ENCODE measurements around the gene THOC6. TPM values are rescaled to one million over a fixed set of nuclear protein-coding genes. Genes with fewer than 3 reads are reported as not detected.
"Not testable (repeated sequence)": the region's sequence is repeated elsewhere in the genome, so short reads cannot be mapped to it uniquely, and the experiment has no call there.

The THOC6 gene
- total RNA-seq, 1 experiment from 2014 or later = 118 TPM

DNA sequence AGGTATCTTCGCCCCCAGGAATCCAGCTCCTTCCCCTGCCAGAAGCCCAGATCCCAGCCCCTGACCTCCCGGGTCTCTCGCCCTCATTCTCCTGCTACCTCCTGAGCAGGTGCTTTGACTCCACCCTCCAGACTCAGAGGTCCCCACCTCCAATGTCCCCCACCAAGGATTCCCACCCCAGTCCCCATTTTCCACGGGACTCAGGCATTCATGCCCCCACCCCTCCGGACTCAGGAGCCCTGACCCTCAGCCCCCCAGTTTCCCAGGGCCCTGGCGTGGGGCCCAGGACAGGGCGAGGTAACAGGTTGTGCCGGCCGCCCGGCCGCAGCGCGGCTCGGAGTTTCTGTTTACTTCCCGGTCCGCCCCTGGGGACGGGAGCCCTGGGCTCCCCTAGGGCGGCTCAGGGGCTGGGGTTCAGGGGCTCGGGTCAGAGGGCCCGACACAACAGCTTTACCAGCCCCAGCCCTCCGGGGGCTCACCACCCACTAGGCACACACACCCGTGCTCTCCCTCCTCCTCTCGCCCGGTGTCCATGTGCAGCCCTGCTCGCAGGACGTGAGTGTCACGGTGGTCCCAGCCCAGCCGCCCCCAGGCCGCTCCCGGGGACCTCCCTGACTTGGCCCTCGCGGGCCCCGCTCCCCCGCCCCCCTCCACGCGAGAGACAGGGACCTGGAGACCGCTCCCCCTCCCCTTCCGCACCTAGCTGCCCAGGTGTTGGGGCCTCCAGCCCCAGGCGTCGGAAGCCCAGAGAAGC is 12.3 kb downstream of the THOC6 start:
- no peak overlapping the region for H3K4me3 ChIP-seq
- peaks cover 68% of the 10 kb centered on the region for H3K27me3 ChIP-seq
- no peaks in the 10 kb centered on the region for H3K9me3 ChIP-seq
- no peaks in the 10 kb centered on the region for H3K36me3 ChIP-seq
- DNase-seq = no peak

DNA sequence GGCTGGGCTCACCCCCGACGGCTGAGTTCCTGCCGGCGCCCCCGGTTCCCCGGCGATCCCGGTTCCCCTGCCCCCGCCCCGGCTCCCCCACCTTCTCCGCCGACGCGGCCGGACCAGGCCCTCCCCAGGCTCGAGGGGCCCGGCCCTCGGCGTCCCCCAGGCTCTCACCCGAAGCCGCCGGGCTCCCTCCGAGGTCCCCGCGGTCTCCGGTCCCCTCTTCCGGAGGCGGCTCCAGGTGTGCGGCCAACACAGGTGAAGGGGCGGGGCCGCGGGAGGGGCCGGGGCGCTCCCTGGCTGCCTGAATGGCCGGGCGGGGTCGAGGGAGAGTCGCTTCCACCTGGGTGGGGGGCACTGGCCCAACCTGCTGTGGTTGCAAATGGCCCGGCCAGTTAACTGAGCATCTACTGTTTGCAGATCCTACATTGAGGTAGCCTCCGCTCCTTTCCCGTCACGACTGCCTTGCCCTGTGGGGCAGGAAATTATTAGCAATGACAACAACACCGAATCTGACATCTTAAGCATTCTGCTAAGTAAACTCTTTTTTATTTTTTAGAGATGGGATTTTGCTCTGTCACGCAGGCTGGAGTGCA is 13.0 kb downstream of the THOC6 start, which contains the start of gene BICDL2:
TSS of gene BICDL2 (minus strand) at position 219 of the 590 bp plus-strand sequence. CDS start 1,448 bp downstream, outside the sequence.
- H3K4me3 ChIP-seq = no peak within 1 kb of the TSS

GRCh38 chr16:3038256-3038655 is 14.4 kb downstream of the THOC6 start:
- H3K27me3 ChIP-seq = peaks cover 53% of the 10 kb centered on the region
- H3K9me3 ChIP-seq = no peaks in the 10 kb centered on the region
- no peak overlapping the region for H3K4me3 ChIP-seq
- DNase-seq = no peak
- H3K36me3 ChIP-seq = no peaks in the 10 kb centered on the region

More for the DNA sequence above, 13.0 kb downstream of the THOC6 start, which contains the start of gene BICDL2:
- no peaks in the 10 kb centered on the region for H3K9me3 ChIP-seq
- DNase-seq = no peak
- peaks cover 67% of the 10 kb centered on the region for H3K27me3 ChIP-seq
- H3K36me3 ChIP-seq = no peaks in the 10 kb centered on the region

- H3K4me3 ChIP-seq = no peak overlapping the region
- peaks cover 48% of the 10 kb centered on the region for H3K27me3 ChIP-seq
- H3K9me3 ChIP-seq = no peaks in the 10 kb centered on the region
- no peaks in the 10 kb centered on the region for H3K36me3 ChIP-seq
- no peak for DNase-seq
These were observed 15.1 kb downstream of the THOC6 start for GRCh38 chr16:3038896-3039295.

DNA sequence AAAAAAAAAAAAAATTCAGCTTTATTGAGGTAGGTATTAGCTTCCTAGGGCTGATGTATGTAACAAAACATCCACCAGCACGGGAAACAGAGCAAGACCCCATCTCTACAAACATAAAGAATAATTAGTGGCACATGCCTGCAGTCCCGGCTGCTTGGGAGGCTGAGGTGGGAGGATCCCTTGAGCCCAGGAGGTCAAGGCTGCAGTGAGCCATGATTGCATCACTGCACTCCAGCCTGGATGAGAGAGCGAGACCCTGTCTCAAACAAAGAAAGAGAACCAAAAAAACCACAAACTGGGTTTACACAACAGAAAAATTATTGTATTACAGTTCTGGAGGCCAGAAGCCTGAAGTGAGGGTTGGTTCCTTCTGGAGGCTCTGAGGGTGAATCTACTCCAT is 18.5 kb downstream of the THOC6 start:
- no peaks in the 10 kb centered on the region for H3K36me3 ChIP-seq
- H3K4me3 ChIP-seq = no peak overlapping the region
- no peak for DNase-seq
- peaks cover 47% of the 10 kb centered on the region for H3K27me3 ChIP-seq
- H3K9me3 ChIP-seq = no peaks in the 10 kb centered on the region

DNA sequence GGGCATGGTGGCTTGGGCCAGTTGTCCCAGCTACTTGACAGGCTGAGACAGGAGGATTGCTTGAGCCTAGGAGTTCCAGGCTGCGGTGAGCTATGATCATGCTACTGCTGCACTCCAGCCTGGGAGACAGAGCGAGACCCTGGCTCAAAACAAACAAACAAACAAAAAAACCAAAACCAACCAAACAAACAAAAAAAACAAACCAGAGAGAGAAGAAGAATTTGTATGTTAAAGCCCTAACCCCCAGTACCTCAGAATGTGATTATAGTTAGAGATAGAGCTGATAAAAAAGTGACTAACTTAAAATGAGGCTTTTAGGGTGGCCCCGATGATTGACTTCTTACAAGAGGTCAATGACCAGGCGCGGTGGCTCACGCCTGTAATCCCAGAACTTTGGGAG is 20.9 kb downstream of the THOC6 start:
- H3K4me3 ChIP-seq = no peak overlapping the region
- H3K36me3 ChIP-seq = no peaks in the 10 kb centered on the region
- H3K27me3 ChIP-seq = peaks cover 29% of the 10 kb centered on the region
- no peak for DNase-seq
- no peaks in the 10 kb centered on the region for H3K9me3 ChIP-seq

- no peaks in the 10 kb centered on the region for H3K36me3 ChIP-seq
- H3K27me3 ChIP-seq = peaks cover 28% of the 10 kb centered on the region
- no peaks in the 10 kb centered on the region for H3K9me3 ChIP-seq
- peak within 1 kb of the TSS; percentile 50 for H3K4me3 ChIP-seq
- no peak for DNase-seq
These were observed 22.2 kb downstream of the THOC6 start, which contains the start of gene MMP25 for GRCh38 chr16:3045758-3046640. TSS of gene MMP25 (plus strand) at chr16:3046561. CDS start at chr16:3046918, 357 bp downstream.

GRCh38 chr16:3046641-3047386 is 23.0 kb downstream of the THOC6 start:
- Histone ChIP-seq H3K36me3 (no peaks in the 10 kb centered on the region), H3K9me3 (no peaks in the 10 kb centered on the region), H3K27me3 (peaks cover 28% of the 10 kb centered on the region), H3K4me3 (no peak overlapping the region)
- DNase-seq = no peak

- no peaks in the 10 kb centered on the region for H3K36me3 ChIP-seq
- no peak for DNase-seq
- no peak overlapping the region for H3K4me3 ChIP-seq
- peaks cover 28% of the 10 kb centered on the region for H3K27me3 ChIP-seq
- H3K9me3 ChIP-seq = no peaks in the 10 kb centered on the region
These were observed 23.5 kb downstream of the THOC6 start for GRCh38 chr16:3047387-3047720.

- peaks cover 20% of the 10 kb centered on the region for H3K27me3 ChIP-seq
- DNase-seq = no peak
- no peak overlapping the region for H3K4me3 ChIP-seq
- no peaks in the 10 kb centered on the region for H3K36me3 ChIP-seq
- H3K9me3 ChIP-seq = no peaks in the 10 kb centered on the region
These were observed 26.2 kb downstream of the THOC6 start for GRCh38 chr16:3049921-3050481.

DNA sequence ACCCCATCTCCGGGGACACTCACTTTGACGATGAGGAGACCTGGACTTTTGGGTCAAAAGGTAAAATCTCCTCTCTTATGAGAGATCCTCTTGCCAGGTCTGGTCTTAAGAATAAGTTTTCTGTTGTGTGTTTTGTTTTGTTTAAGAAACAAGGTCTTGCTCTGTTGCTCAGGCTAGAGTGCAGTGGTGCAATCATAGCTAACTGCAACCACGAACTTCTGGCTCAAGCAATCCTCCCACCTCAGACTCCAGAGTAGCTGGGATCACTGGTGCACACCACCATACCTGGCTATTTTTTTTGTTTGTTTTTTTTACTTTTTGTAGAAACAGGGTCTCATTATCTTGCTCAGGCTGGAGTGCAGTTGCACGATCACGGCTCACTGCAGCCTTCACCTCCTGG is 26.7 kb downstream of the THOC6 start:
- peaks cover 16% of the 10 kb centered on the region for H3K27me3 ChIP-seq
- no peak overlapping the region for H3K4me3 ChIP-seq
- DNase-seq = no peak

DNA sequence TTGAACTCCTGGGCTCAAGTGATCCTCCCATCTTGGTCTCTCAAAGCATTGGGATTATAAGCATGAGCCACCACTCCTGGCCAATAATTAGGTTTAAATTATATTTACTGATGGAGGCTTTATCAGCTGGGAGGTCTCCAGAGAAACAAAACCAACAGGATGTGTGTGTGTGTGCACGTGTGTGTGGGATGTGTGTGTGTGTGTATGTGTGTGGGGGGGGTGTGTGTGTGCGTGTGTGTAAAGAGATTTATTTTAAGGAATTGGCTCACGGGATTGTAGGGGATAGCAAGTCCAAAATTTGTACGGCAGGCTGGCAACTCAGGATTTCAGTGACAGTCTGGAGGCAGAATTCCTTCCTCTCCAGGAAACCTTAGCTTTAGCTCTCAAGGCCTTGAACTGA is 27.2 kb downstream of the THOC6 start:
- Histone ChIP-seq H3K36me3 (no peaks in the 10 kb centered on the region), H3K9me3 (no peaks in the 10 kb centered on the region), H3K27me3 (peaks cover 12% of the 10 kb centered on the region), H3K4me3 (no peak overlapping the region)
- DNase-seq = no peak

More for the DNA sequence above, 26.7 kb downstream of the THOC6 start:
- Histone ChIP-seq H3K9me3 (no peaks in the 10 kb centered on the region), H3K36me3 (no peaks in the 10 kb centered on the region)

- Histone ChIP-seq H3K27me3 (peaks cover 7% of the 10 kb centered on the region; the same call in 1 of the 2 replicates), H3K4me3 (no peak overlapping the region), H3K9me3 (no peaks in the 10 kb centered on the region), H3K36me3 (no peaks in the 10 kb centered on the region)
- DNase-seq = no peak
These were observed 27.7 kb downstream of the THOC6 start for GRCh38 chr16:3051494-3051893.

GRCh38 chr16:3052571-3053329 is 28.9 kb downstream of the THOC6 start:
- not testable (repeated sequence) for H3K4me3 ChIP-seq, H3K9me3 ChIP-seq, DNase-seq, H3K36me3 ChIP-seq, H3K27me3 ChIP-seq

- not testable (repeated sequence) for H3K9me3 ChIP-seq, H3K4me3 ChIP-seq, H3K36me3 ChIP-seq, H3K27me3 ChIP-seq, DNase-seq
These were observed 29.5 kb downstream of the THOC6 start for GRCh38 chr16:3053330-3053710.
